IMR-90 (cell line): ENCODE measurements around the gene GRIN2A. TPM values are rescaled to one million over a fixed set of nuclear protein-coding genes. Genes with fewer than 3 reads are reported as not detected.

Experiments
- ATAC-seq: fragments of 200-7000 bp; cut with Tn5 transposase; 2 replicates; pipeline ENCODE4 v1.9.1; 2020; ENCODE audit warnings: low read depth, mild to moderate bottlenecking, moderate library complexity
- BruUV-seq: library from RNA; stranded (reverse); fragments of 400-500 nt; replicated peaks from 2 replicates; lab custom pipeline; 2021; lab: Mats Ljungman, UMichigan
- CTCF ChIA-PET: fragments of 300-600 bp; formaldehyde crosslinking; extraction: SDS; loops from one replicate; lab custom pipeline; 2021; ENCODE audit warnings: antibody characterized with exemption; lab: Yijun Ruan, JAX
- POLR2A ChIA-PET: fragments of 300-600 bp; sonication (Branson Sonifier 250); formaldehyde crosslinking; loops from one replicate; lab custom pipeline; 2022; ENCODE audit warnings: antibody characterized with exemption; ENCODE audit not compliant: unreplicated experiment; lab: Charles Lee
- DNase-seq: peaks from one replicate; pipeline ENCODE4 v3.0.0; 2013
- H2AFZ ChIP-seq: replicated peaks from 2 replicates; pipeline ENCODE3; 2013; ENCODE audit warnings: low read length, mild to moderate bottlenecking; ENCODE audit not compliant: poor library complexity
- H2AK5ac ChIP-seq: 2 replicates; pipeline ENCODE4 v1.6.1; 2013; ENCODE audit warnings: low read depth, low read length, inconsistent platforms
- H2AK9ac ChIP-seq: replicated peaks from 2 replicates; pipeline ENCODE3; 2013; ENCODE audit warnings: mild to moderate bottlenecking, low read depth, low read length, moderate library complexity; ENCODE audit not compliant: poor library complexity
- H2BK120ac ChIP-seq: 2 replicates; pipeline ENCODE4 v1.6.1; 2013; ENCODE audit warnings: low read depth, low read length, inconsistent platforms
- H2BK15ac ChIP-seq: 3 replicates; pipeline ENCODE4 v1.6.1; 2013; ENCODE audit warnings: low read depth, low read length, inconsistent platforms
- H2BK20ac ChIP-seq: 2 replicates; pipeline ENCODE4 v1.6.1; 2013; ENCODE audit warnings: low read depth, mild to moderate bottlenecking, inconsistent platforms, low read length, moderate library complexity
- H2BK5ac ChIP-seq: 2 replicates; pipeline ENCODE4 v1.6.1; 2013; ENCODE audit warnings: mild to moderate bottlenecking, low read depth, low read length, inconsistent platforms; ENCODE audit not compliant: poor library complexity, severe bottlenecking
- H3K14ac ChIP-seq: replicated peaks from 2 replicates; pipeline ENCODE4 v1.6.1; 2013; ENCODE audit warnings: low read depth, low read length, inconsistent platforms
- H3K18ac ChIP-seq: 2 replicates; pipeline ENCODE4 v1.6.1; 2013; ENCODE audit warnings: low read depth, low read length, control low read depth
- H3K23ac ChIP-seq: 2 replicates; pipeline ENCODE4 v1.6.1; 2013; ENCODE audit warnings: low read depth, low read length, inconsistent platforms
- H3K27ac ChIP-seq: 2 replicates; pipeline ENCODE4 v1.5.1; 2013; ENCODE audit warnings: mild to moderate bottlenecking, control low read depth, low read length; ENCODE audit not compliant: insufficient read depth
- H3K27me3 ChIP-seq: 2 replicates; pipeline ENCODE4 v1.6.1; 2013; ENCODE audit warnings: low read length; ENCODE audit not compliant: control insufficient read depth, insufficient read depth
- H3K36me3 ChIP-seq: 2 replicates; pipeline ENCODE4 v1.6.1; 2013; ENCODE audit warnings: low read length, mixed read lengths; ENCODE audit not compliant: control insufficient read depth, insufficient read depth
- H3K4ac ChIP-seq: 2 replicates; pipeline ENCODE4 v1.6.1; 2013; ENCODE audit warnings: low read depth, low read length, inconsistent platforms
- H3K4me1 ChIP-seq: 2 replicates; pipeline ENCODE4 v1.6.1; 2013; ENCODE audit warnings: low read length, mixed read lengths; ENCODE audit not compliant: control insufficient read depth, insufficient read depth
- H3K4me2 ChIP-seq: 2 replicates; pipeline ENCODE4 v1.6.1; 2013; ENCODE audit warnings: low read depth, mild to moderate bottlenecking, control low read depth, low read length, moderate library complexity
- H3K4me3 ChIP-seq: 2 replicates; pipeline ENCODE4 v1.5.1; 2013; ENCODE audit warnings: low read depth, mild to moderate bottlenecking, control low read depth, low read length, moderate library complexity; ENCODE audit not compliant: insufficient read depth
- H3K56ac ChIP-seq: 2 replicates; pipeline ENCODE4 v1.6.1; 2013; ENCODE audit warnings: low read length, inconsistent platforms; ENCODE audit not compliant: insufficient read depth; ENCODE audit errors: extremely low read depth
- H3K79me1 ChIP-seq, 2 experiments: 2 replicates each; pipeline ENCODE4 v1.6.1; 2013; ENCODE audit warnings: low read length in 2 of 2, inconsistent platforms in 1 of 2, low read depth in 1 of 2
- H3K9ac ChIP-seq: 2 replicates; pipeline ENCODE4 v1.6.1; 2013; ENCODE audit warnings: low read depth, low read length, control low read depth
- H3K9me1 ChIP-seq: 2 replicates; pipeline ENCODE4 v1.6.1; 2013; ENCODE audit warnings: low read length, inconsistent platforms; ENCODE audit not compliant: insufficient read depth
- H3K9me3 ChIP-seq: 2 replicates; pipeline ENCODE4 v1.6.1; 2013; ENCODE audit warnings: low read length; ENCODE audit not compliant: control insufficient read depth, insufficient read depth
- H4K20me1 ChIP-seq: 2 replicates; pipeline ENCODE4 v1.6.1; 2013; ENCODE audit warnings: low read length, inconsistent platforms; ENCODE audit not compliant: insufficient read depth
- H4K5ac ChIP-seq: 2 replicates; pipeline ENCODE4 v1.6.1; 2013; ENCODE audit warnings: mild to moderate bottlenecking, low read depth, low read length, control low read depth
- H4K8ac ChIP-seq, 2 experiments: 2 replicates each; pipeline ENCODE4 v1.6.1; 2013; ENCODE audit warnings: low read depth in 2 of 2, low read length in 2 of 2, control low read depth in 1 of 2, inconsistent platforms in 1 of 2
- H4K91ac ChIP-seq: 2 replicates; pipeline ENCODE4 v1.6.1; 2013; ENCODE audit warnings: low read depth, low read length, inconsistent platforms; ENCODE audit not compliant: insufficient read depth
- BHLHE40 ChIP-seq: fragments of 150-350 bp; IDR thresholded peaks from 2 replicates; pipeline ENCODE4 v1.6.1; 2016; ENCODE audit warnings: mild to moderate bottlenecking, low read depth, low read length
- CHD1 ChIP-seq: IDR thresholded peaks from 2 replicates; pipeline ENCODE4 v1.6.1; 2012; ENCODE audit warnings: low read depth, low read length, improper control_type of control experiment
- MXI1 ChIP-seq: IDR thresholded peaks from 2 replicates; pipeline ENCODE4 v1.6.1; 2012; ENCODE audit warnings: low read depth, mild to moderate bottlenecking, low read length, moderate library complexity, borderline replicate concordance
- RAD21 ChIP-seq: IDR thresholded peaks from 2 replicates; pipeline ENCODE4 v1.6.1; 2012; ENCODE audit warnings: low read length, improper control_type of control experiment
- RCOR1 ChIP-seq: IDR thresholded peaks from 2 replicates; pipeline ENCODE4 v1.6.1; 2012; ENCODE audit warnings: mild to moderate bottlenecking, low read length, improper control_type of control experiment; ENCODE audit not compliant: insufficient replicate concordance
- USF2 ChIP-seq: fragments of 150-350 bp; IDR thresholded peaks from 2 replicates; pipeline ENCODE4 v1.6.1; 2017; ENCODE audit warnings: mild to moderate bottlenecking, antibody characterized with exemption, low read length, low read depth
- WGBS, 2 experiments: methylation state at CpG; one replicate each; pipeline versions ENCODE4 v1.1.5 to v1.1.7; 2013; ENCODE audit warnings: missing lambda C conversion rate in 2 of 2; ENCODE audit not compliant: insufficient read length in 1 of 2; ENCODE audit errors: extremely low coverage in 2 of 2; 5-methylcytosine and 5-hydroxymethylcytosine counted together
- dilution Hi-C: fragments of 300-500 bp; cut with HindIII; formaldehyde crosslinking; loops from one replicate; pipeline ENCODE4 v1.14.3; 2018; ENCODE audit warnings: low sequenced_read_pairs; ENCODE audit not compliant: unreplicated experiment
- in situ Hi-C: fragments of 300-500 bp; cut with MboI; formaldehyde crosslinking; loops from 3 replicates; pipeline ENCODE4 v1.14.3; 2019; ENCODE audit warnings: low sequenced_read_pairs, inconsistent platforms, mixed read lengths
- intact Hi-C: fragments of 100-400 bp; cut with micrococcal nuclease; formaldehyde crosslinking; loops from 2 replicates; pipeline ENCODE4 v1.10.0; 2022
- polyA plus RNA-seq, 3 experiments: library from polyadenylated mRNA; depleted of rRNA; stranded (reverse); fragments of >200 nt; gene quantifications; 2 replicates each; pipeline ENCODE4 v1.2.3, GENCODE V29; 2012; ENCODE audit warnings: low replicate concordance in 1 of 3
- total RNA-seq: library from RNA; depleted of rRNA; stranded (reverse); fragments of >200 nt; gene quantifications from 2 replicates; pipeline ENCODE4 v1.2.3, GENCODE V29; 2012
- TF ChIP-seq, protein P1 (sequence below): fragments of 150-350 bp; IDR thresholded peaks from 2 replicates; pipeline ENCODE4 v1.6.1; 2016; ENCODE audit warnings: low read depth, mild to moderate bottlenecking, low read length, moderate library complexity, borderline replicate concordance

Gene GRIN2A
- total and polyA plus RNA-seq, 2 of the 4 experiments (the other 2 are of a cell fraction): under 0.01 TPM; not detected in 1

DNA sequence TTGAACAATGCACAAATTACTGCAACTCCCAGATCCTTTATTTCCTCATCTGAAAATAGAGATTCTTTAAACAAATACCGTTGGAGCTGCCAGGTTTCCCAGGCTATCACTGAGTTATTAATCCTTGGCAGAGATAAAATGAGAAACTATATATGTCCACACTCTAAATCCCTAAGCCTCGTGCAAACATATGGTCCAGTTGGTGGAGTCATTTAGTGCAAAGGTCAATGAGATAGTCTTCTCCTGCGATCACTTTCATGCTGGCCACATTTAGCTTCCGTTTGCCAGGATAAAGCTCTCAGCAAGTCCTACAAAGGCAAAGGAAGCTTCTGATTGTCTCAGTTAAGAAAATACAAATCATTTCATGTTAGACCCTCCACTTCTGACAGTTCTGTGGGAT, 11.0 kb downstream of the GRIN2A start:
- TF ChIP-seq CHD1 (no peak), USF2 (no peak), RCOR1 (no peak), BHLHE40 (no peak), MXI1 (no peak), RAD21 (no peak)
- TF ChIP-seq, protein P1, sequence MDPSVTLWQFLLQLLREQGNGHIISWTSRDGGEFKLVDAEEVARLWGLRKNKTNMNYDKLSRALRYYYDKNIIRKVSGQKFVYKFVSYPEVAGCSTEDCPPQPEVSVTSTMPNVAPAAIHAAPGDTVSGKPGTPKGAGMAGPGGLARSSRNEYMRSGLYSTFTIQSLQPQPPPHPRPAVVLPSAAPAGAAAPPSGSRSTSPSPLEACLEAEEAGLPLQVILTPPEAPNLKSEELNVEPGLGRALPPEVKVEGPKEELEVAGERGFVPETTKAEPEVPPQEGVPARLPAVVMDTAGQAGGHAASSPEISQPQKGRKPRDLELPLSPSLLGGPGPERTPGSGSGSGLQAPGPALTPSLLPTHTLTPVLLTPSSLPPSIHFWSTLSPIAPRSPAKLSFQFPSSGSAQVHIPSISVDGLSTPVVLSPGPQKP: no peak
- H2BK120ac ChIP-seq: no peak overlapping the region
- no peak overlapping the region for H4K8ac ChIP-seq
- no TSS peak for BruUV-seq
- DNase-seq: no peak
- no peak overlapping the region for H3K27ac ChIP-seq
- no peak overlapping the region for H3K14ac ChIP-seq
- CTCF ChIA-PET: no interaction called here
- intact Hi-C loops: no loop called here
- no peak overlapping the region for H3K23ac ChIP-seq
- H2BK15ac ChIP-seq: no peak overlapping the region
- POLR2A ChIA-PET: no interaction called here
- no peak overlapping the region for H2AK5ac ChIP-seq
- H3K18ac ChIP-seq: no peak overlapping the region
- no peak for ATAC-seq
- no peak overlapping the region for H3K9ac ChIP-seq
- H4K5ac ChIP-seq: no peak overlapping the region
- H3K79me1 ChIP-seq: no peaks in the 10 kb centered on the region
- H2AK9ac ChIP-seq: no peak overlapping the region
- H2AFZ ChIP-seq: no peak overlapping the region
- peaks cover 3% of the 10 kb centered on the region; the same call in 1 of the 2 replicates for H3K9me3 ChIP-seq
- H3K4me3 ChIP-seq: no peak overlapping the region
- dilution Hi-C loops: no loop called here
- H3K4me1 ChIP-seq: no peaks in the 10 kb centered on the region
- no peak overlapping the region for H3K4ac ChIP-seq
- H3K56ac ChIP-seq: no peak overlapping the region
- in situ Hi-C loops: no loop called here
- H4K20me1 ChIP-seq: no peaks in the 10 kb centered on the region
- no peak overlapping the region for H4K91ac ChIP-seq
- no peaks in the 10 kb centered on the region for H3K36me3 ChIP-seq
- no peaks in the 10 kb centered on the region for H3K27me3 ChIP-seq
- no CpG with 5 or more reads among the region's 4 CpGs for WGBS, 2 experiments
- no peaks in the 10 kb centered on the region for H3K9me1 ChIP-seq
- H3K4me2 ChIP-seq: no peak overlapping the region
- no peak overlapping the region for H2BK5ac ChIP-seq
- no peak overlapping the region for H2BK20ac ChIP-seq
